ENCODE data around the gene NABP1.

Gene NABP1

DNA sequence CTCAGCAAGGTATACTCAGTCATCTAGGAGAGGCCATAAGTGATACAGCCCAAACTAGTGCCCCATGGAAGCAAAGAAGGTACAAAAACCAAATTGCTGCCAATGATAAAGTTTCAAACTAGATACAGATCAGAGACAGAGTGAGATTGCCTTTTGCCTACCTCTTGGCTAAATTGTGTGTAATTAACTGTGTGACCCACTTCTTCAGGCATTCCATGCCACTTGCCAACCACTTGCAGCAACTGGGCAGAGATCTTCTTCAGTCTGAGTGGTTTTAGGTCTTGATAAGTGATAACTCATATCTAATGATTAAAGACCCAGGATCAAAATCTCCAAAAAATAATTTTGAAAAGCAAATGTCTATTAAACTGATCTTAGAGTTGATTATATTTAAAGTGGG, 21.1 kb upstream of the NABP1 start:
- Histone ChIP-seq H3K27me3 (ENCODE audit: insufficient read depth, low read length, poor library complexity) (no peaks in the 10 kb centered on the region), H3K36me3 (ENCODE audit: insufficient read depth, low read length) (no peaks in the 10 kb centered on the region), H4K20me1 (ENCODE audit: insufficient read depth, low read length) (no peaks in the 10 kb centered on the region), H3K9me3 (ENCODE audit: insufficient read depth, low read length, severe bottlenecking) (no peaks in the 10 kb centered on the region), H3K9ac (ENCODE audit: low read depth, low read length) (no peak overlapping the region), H3K4me2 (ENCODE audit: insufficient read depth, low read length) (no peak overlapping the region), H3K4me1 (ENCODE audit: insufficient read depth, low read length) (no peaks in the 10 kb centered on the region), H3K4me3 (ENCODE audit: low read depth in 1 of 2, low read length in 2 of 2) (no peak overlapping the region), H2AFZ (ENCODE audit: low read depth, low read length) (no peak overlapping the region), H3K79me2 (ENCODE audit: insufficient read depth, low read length) (no peaks in the 10 kb centered on the region), H3K27ac (ENCODE audit: low read length) (no peak overlapping the region)
- DNase-seq (no peak), ATAC-seq (ENCODE audit: insufficient read depth, low read depth) (no peak)
- TF ChIP-seq, protein P1, sequence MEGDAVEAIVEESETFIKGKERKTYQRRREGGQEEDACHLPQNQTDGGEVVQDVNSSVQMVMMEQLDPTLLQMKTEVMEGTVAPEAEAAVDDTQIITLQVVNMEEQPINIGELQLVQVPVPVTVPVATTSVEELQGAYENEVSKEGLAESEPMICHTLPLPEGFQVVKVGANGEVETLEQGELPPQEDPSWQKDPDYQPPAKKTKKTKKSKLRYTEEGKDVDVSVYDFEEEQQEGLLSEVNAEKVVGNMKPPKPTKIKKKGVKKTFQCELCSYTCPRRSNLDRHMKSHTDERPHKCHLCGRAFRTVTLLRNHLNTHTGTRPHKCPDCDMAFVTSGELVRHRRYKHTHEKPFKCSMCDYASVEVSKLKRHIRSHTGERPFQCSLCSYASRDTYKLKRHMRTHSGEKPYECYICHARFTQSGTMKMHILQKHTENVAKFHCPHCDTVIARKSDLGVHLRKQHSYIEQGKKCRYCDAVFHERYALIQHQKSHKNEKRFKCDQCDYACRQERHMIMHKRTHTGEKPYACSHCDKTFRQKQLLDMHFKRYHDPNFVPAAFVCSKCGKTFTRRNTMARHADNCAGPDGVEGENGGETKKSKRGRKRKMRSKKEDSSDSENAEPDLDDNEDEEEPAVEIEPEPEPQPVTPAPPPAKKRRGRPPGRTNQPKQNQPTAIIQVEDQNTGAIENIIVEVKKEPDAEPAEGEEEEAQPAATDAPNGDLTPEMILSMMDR (IDR thresholded peaks at IDR 0.05; ENCODE audit: borderline replicate concordance, extremely low read depth, low read length, poor library complexity, severe bottlenecking): no peak
- no peak for TF ChIP-seq EZH2 (IDR thresholded peaks at IDR 0.05; ENCODE audit: borderline replicate concordance, low read depth, low read length, severe bottlenecking)

DNA sequence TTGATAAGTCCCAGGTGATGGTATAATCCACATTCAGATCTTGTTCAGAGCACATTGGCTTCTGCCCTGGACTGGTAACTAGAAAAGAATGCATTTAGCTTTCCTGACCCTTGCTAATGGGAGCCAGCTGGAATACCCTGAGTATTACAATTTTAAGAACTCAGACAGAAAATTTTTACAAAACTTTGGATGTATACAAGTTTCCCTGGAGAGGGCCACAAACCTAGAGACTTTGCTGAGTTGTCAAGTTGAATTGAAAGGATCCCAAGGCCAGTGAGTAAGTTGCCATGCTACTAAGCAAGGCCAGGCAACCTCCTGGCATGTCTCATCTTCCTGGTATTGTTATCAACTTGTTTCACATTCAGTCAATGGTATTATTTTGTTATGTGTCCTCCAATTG, 20.0 kb upstream of the NABP1 start:
- H2AFZ ChIP-seq (ENCODE audit: low read depth, low read length): no peak overlapping the region
- H3K27ac ChIP-seq (ENCODE audit: low read length): no peak overlapping the region
- no peak overlapping the region for H3K9ac ChIP-seq (ENCODE audit: low read depth, low read length)
- no peaks in the 10 kb centered on the region for H4K20me1 ChIP-seq (ENCODE audit: insufficient read depth, low read length)
- no peak for ATAC-seq (ENCODE audit: insufficient read depth, low read depth)
- H3K4me1 ChIP-seq (ENCODE audit: insufficient read depth, low read length): no peaks in the 10 kb centered on the region
- no peaks in the 10 kb centered on the region for H3K9me3 ChIP-seq (ENCODE audit: insufficient read depth, low read length, severe bottlenecking)
- H3K4me2 ChIP-seq (ENCODE audit: insufficient read depth, low read length): no peak overlapping the region
- no peak overlapping the region for H3K4me3 ChIP-seq (ENCODE audit: low read depth in 1 of 2, low read length in 2 of 2)
- no peaks in the 10 kb centered on the region for H3K36me3 ChIP-seq (ENCODE audit: insufficient read depth, low read length)
- DNase-seq: no peak
- H3K27me3 ChIP-seq (ENCODE audit: insufficient read depth, low read length, poor library complexity): no peaks in the 10 kb centered on the region
- H3K79me2 ChIP-seq (ENCODE audit: insufficient read depth, low read length): no peaks in the 10 kb centered on the region
- TF ChIP-seq EZH2 (IDR thresholded peaks at IDR 0.05; ENCODE audit: borderline replicate concordance, low read depth, low read length, severe bottlenecking): no peak
- TF ChIP-seq, protein P1 (IDR thresholded peaks at IDR 0.05; ENCODE audit: borderline replicate concordance, extremely low read depth, low read length, poor library complexity, severe bottlenecking): no peak

DNA sequence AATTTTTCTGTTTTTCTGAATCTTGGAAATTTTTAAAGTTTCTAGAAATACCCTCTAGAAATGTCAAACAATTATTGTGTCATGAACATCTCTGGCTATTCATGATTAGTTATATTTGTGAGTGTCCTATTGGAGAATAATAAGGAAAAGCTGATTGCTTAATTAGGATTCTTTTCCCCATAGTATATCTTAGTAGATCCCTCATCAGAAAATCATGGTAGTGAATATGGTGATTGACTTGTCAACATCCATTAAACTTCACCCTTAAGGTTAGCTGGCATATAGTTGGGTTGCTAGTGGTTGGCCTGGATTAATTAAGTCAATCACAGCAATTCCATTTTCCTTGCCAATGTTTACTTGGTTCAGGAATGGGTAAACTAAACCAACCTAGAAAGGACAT, 18.7 kb upstream of the NABP1 start:
- TF ChIP-seq, protein P1 (IDR thresholded peaks at IDR 0.05; ENCODE audit: borderline replicate concordance, extremely low read depth, low read length, poor library complexity, severe bottlenecking): no peak
- TF ChIP-seq EZH2 (IDR thresholded peaks at IDR 0.05; ENCODE audit: borderline replicate concordance, low read depth, low read length, severe bottlenecking): no peak
- Histone ChIP-seq H2AFZ (ENCODE audit: low read depth, low read length) (no peak overlapping the region), H3K4me2 (ENCODE audit: insufficient read depth, low read length) (no peak overlapping the region), H3K9ac (ENCODE audit: low read depth, low read length) (no peak overlapping the region), H3K27ac (ENCODE audit: low read length) (no peak overlapping the region), H3K4me3 (ENCODE audit: low read depth in 1 of 2, low read length in 2 of 2) (no peak overlapping the region), H3K4me1 (ENCODE audit: insufficient read depth, low read length) (no peaks in the 10 kb centered on the region), H4K20me1 (ENCODE audit: insufficient read depth, low read length) (no peaks in the 10 kb centered on the region), H3K9me3 (ENCODE audit: insufficient read depth, low read length, severe bottlenecking) (no peaks in the 10 kb centered on the region), H3K27me3 (ENCODE audit: insufficient read depth, low read length, poor library complexity) (no peaks in the 10 kb centered on the region), H3K79me2 (ENCODE audit: insufficient read depth, low read length) (no peaks in the 10 kb centered on the region), H3K36me3 (ENCODE audit: insufficient read depth, low read length) (no peaks in the 10 kb centered on the region)
- no peak for DNase-seq
- no peak for ATAC-seq (ENCODE audit: insufficient read depth, low read depth)

DNA sequence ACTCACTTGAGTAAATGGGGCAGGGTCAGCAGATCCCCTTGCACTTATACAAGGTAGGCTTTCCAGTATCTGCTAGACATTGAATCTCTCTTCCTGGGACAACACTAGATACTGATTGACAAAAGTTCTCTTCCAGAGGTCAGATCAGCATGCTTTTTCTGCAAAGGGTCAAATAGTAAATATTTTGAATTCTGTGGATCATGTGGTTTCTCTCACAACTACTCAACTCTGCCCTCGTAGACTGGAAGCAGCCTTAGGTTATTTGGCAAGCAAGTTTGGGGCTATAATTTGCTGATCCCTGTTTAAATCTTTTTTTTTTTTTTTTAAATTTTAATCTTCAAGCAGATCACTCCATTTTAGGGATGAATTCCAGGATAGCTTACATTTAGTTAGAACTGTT, 17.4 kb upstream of the NABP1 start:
- Histone ChIP-seq H3K4me2 (ENCODE audit: insufficient read depth, low read length) (no peak overlapping the region), H2AFZ (ENCODE audit: low read depth, low read length) (no peak overlapping the region), H3K9me3 (ENCODE audit: insufficient read depth, low read length, severe bottlenecking) (no peaks in the 10 kb centered on the region), H3K27me3 (ENCODE audit: insufficient read depth, low read length, poor library complexity) (no peaks in the 10 kb centered on the region), H3K79me2 (ENCODE audit: insufficient read depth, low read length) (no peaks in the 10 kb centered on the region), H4K20me1 (ENCODE audit: insufficient read depth, low read length) (no peaks in the 10 kb centered on the region), H3K27ac (ENCODE audit: low read length) (no peak overlapping the region), H3K36me3 (ENCODE audit: insufficient read depth, low read length) (no peaks in the 10 kb centered on the region), H3K4me1 (ENCODE audit: insufficient read depth, low read length) (peaks cover 14% of the 10 kb centered on the region), H3K9ac (ENCODE audit: low read depth, low read length) (no peak overlapping the region), H3K4me3 (ENCODE audit: low read depth in 1 of 2, low read length in 2 of 2) (no peak overlapping the region)
- no peak for ATAC-seq (ENCODE audit: insufficient read depth, low read depth)
- DNase-seq: no peak
- TF ChIP-seq, protein P1 (IDR thresholded peaks at IDR 0.05; ENCODE audit: borderline replicate concordance, extremely low read depth, low read length, poor library complexity, severe bottlenecking): no peak
- TF ChIP-seq EZH2 (IDR thresholded peaks at IDR 0.05; ENCODE audit: borderline replicate concordance, low read depth, low read length, severe bottlenecking): no peak
